GM18507 (cell line): ENCODE measurements around the gene STIMATE.

Experiments used
- DNase-seq: peaks from one replicate; pipeline ENCODE4 v3.0.0; 2011; ENCODE audit warnings: low read depth; ENCODE audit not compliant: insufficient read length; ENCODE audit errors: extremely low spot score
- FAIRE-seq: peaks from 2 replicates; lab custom pipeline; 2011; peaks lifted over from hg19 to GRCh38; lab: Jason Lieb, UNC

STIMATE gene

DNA sequence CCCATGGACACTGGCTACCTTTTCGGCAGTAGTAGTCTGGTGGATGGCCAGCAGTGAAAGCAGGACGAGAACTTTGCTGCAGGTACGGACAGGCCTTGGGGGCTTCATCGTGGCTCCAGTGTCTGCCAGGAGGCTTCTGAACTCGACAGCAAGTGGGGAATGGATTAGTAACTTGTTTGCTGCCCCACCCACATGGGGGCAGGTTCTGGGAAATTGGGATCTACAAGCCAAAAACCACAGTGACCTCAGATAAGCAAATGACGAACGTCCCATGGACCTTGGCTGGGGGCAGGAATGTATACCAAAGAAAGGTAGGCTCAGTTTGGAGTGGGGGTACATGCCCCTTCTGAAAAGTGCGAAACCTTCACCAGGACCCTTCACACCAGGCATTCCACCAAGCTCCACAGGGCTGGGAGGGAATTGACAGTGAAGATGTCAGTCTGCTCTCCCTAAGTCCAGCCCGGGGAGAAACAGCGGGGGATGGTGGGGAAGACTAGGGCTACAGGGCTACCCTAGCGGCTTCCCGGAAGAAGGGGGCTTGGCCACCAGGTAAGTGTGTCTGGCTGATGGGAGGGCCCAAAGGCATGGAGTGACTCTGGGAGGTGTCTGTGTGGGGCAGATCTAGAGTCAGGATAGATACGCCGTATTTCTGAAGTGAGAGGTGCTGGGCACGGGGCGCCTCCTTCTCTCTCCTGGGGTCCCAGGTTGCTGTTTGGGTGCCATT, 66.7 kb downstream of the STIMATE start, which contains the start of gene ITIH4:
ITIH4 (minus strand) TSS at position 138 of the 724 bp plus-strand sequence; CDS start at position 108, 30 bp downstream.
- DNase-seq (no peak), FAIRE-seq (no peak)

DNA sequence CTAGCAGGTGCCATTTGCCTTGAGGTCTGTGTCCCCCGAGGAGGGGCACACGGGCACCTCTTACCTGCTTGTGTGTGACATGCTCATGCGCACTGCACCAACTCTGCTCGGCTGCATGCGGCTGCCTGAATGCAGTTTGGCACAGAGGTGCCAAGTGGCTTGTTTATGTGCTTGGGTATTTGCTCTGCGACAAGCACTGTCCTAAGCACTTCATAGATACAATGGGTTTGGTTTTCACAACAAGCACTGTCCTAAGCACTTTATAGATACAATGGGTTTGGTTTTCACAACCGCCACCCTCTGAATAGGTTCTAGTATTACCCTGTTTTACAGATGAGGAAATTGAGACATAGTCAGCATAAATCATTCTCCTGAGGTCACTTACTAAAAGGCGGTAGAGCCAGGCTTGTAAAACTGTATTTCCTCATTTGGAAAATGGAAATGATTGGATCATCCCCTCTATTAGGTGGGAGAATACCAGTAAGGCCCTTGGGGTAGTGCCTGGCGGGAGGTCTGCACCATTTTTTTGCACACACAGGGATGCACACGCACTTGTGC, 67.4 kb downstream of the STIMATE start:
- DNase-seq (no peak), FAIRE-seq (no peak)

DNA sequence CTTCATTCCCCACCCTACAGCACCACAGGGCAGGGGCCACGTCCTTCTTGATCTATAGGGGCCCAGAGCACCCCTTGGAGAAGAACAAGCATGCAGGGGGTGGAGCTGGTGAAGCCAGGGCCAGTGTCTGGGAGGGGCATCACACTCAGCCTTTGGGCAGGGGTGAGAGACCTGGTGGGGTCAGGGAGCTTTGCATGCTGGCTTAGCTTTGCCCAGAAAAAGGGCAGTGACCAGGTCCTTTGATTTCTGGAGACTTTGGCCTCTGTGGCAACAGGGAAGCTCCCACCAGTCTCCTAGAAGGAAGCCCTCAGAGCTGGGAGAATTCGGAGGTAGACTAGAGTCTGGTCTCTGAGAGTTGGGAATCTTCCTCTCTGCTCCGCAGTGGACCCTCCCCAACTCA, 67.9 kb downstream of the STIMATE start:
- FAIRE-seq: no peak
- DNase-seq: no peak

DNA sequence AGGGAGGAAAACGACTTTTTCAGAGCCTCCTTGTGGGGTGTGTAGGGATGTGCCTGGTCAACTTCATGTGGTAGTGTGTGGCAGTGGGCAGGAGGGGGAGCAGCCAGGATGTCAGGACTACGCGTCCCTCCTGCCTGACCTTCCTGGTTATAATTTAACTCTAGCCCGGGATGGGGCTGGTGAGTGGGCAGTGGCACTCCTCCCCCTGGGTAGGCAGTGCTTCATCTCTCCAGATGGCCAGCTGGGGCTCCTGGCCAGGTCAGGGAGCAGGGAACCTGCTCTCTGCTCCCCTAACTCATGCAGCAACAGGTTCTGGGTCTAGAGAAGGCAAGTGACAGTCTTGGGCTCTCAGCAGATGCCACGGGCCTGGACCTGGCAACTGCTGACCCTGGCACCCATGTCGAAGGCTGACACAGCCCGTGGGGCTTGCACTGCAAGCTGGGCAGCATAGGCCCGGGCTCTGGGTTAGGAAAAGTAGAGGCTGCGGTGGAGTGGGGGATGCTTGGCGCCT, 69.4 kb downstream of the STIMATE start:
- no peak for FAIRE-seq

DNA sequence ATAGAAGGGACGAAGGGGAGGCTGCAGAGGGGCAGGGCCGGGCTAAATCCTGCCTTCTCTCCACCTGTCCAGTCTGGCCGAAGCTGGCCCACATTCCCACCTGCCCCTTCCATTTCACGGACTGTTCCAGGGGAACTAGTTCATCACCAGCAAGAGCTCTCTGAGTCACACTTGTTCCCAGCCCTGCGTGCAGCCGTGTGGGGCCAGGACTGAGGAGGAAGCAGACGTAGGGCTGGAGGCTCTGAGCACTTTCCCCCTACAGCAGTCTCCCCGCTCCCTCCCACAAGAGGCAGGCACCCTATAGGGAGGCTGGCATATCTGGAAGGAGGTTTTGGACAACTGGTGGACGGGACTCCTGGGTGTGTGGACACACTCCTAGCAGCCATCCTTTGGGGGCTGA, 69.9 kb downstream of the STIMATE start:
- DNase-seq (no peak), FAIRE-seq (no peak)

More for the DNA sequence above, 69.4 kb downstream of the STIMATE start:
- DNase-seq: no peak

GRCh38 chr3:52824037-52824436, 73.3 kb downstream of the STIMATE start:
- DNase-seq (no peak), FAIRE-seq (no peak)

DNA sequence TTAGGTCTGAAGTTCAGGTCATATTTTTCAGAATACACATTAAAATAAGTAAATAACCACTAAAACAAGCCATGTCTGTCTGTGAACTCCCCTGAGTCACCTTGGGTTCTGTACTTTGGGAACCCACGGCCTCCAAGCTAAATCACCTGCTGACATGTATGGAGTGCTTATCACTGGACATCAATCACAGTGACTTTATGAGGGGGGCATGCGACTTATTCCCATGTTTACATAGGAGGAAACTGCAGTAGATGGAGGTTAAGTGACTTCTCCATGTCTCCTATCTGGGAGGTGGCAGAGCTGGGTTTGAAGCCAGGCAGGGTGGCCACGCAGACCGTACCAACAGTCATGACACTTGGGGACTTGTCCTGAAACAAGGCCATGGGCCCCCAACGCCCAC, 75.0 kb downstream of the STIMATE start:
- FAIRE-seq (no peak), DNase-seq (no peak)

DNA sequence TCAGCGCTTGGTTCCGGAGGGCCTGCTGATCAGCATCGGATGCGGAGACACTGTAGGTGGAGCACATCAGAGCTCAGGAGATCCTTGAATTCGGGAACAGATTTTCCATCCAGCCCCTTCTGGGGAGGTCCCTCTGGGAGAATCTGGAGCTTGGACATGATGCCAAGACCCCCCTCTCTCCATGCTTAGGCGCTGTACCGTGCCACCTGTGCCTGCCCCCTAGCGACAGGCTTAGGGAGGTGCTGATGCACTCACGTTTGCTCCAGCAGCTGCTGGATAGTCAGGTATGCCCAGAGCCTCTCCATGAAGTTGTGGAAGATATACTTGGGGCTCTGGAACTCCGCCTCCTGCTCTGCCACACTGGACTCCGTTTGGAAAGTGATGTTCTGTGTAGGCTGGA, 76.6 kb downstream of the STIMATE start:
- FAIRE-seq (peak; percentile 21), DNase-seq (peak; percentile 25)

- FAIRE-seq: no peak
- no peak for DNase-seq
Measured at GRCh38 chr3:52819936-52820335, 77.4 kb downstream of the STIMATE start.

- no peak for FAIRE-seq
Measured at GRCh38 chr3:52817860-52818259, 79.5 kb downstream of the STIMATE start.

GRCh38 chr3:52817221-52817620, 80.1 kb downstream of the STIMATE start:
- DNase-seq (no peak), FAIRE-seq (no peak)

More at GRCh38 chr3:52817860-52818259, 79.5 kb downstream of the STIMATE start:
- no peak for DNase-seq

DNA sequence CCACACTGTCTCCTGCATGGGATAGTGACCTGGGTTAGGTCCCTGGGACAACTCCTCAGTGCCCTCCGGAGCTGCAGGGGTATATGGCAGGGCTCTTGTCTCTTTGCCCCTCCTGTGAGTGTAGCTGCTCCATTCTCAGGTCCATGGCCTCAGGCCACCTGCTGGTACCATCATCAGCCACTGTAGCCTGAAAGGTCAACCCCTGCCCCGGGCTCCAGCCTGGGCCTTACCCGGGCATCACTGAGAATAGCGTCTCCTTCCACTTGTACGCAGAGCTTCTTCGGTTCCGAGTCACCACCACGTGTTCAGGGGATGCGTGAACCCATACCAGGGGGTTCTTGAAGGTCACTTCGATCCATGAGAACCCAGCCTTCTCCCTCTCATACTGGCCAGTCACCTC, 80.7 kb downstream of the STIMATE start:
- FAIRE-seq (no peak), DNase-seq (no peak)

DNA sequence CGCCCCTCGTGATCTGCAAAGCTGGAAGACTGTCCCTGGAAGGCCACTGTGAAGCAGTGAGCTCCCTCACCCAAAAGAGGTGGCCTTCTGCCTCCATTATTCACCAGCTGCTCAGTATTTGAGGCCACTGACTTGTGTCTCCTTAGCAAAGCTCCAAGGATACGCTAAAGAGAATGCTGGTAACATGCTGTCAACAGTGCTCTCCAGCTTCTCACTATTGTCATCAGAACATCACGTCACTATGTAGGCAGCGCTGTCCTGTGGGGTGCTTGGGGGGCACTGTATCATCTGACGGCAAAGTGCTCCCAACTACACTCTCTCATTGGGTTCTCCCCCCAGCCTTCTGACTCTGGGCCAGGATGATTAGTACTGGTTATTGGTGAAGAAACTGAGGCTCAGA, 81.1 kb downstream of the STIMATE start:
- DNase-seq (no peak), FAIRE-seq (no peak)

GRCh38 chr3:52813810-52814209, 83.5 kb downstream of the STIMATE start:
- DNase-seq: no peak
- no peak for FAIRE-seq

DNA sequence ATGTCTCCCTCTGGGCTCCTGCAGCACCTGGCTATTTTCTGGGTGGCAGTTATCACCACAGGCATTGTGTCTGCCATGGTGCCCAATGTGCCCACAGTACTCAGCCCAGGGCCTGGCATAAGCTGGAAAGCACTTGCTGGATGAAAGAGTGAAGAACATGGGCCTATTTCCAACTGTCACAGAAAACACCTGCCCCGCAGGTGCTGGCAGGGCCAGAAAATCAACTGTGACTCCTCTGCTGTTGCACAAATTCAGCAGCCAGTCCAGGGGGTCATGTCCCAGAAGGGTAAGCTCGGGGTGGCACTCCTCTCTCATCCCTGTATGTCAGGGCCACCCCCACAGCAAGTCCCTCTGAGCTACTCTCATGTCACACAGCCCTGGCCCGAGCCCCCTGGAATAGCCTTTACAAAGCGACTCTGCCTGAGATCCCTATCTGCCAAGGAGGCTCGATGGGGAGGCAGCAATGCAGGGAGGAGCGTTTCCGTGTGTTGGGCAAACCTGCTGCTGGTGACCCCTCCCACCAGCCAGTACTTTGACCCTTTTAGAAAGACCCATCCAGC, 85.8 kb downstream of the STIMATE start:
- no peak for FAIRE-seq
- no peak for DNase-seq

DNA sequence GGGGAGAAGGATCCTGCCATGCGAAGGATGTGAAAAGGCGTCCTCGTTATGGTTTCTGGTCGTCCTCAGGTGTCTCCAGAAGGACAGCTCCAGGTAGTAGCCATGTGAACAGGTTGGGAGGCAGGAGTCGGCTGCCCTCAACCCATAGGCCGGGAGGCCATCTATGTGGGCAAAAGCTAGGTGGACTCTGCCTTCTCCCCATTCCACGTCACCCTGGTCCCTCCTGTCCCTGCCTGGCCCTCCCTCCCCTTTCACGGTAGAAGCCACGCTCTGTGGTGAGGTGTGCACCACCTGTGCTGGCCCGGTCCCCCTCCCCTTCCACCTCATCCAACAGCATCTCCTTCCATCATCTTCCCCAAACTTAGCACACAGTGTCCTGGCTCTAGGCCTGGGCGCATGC, 86.4 kb downstream of the STIMATE start:
- DNase-seq: no peak
- FAIRE-seq: no peak

- no peak for FAIRE-seq
Measured at GRCh38 chr3:52809662-52810377, 87.5 kb downstream of the STIMATE start.

GRCh38 chr3:52809149-52809548, 88.2 kb downstream of the STIMATE start:
- FAIRE-seq: no peak

More at GRCh38 chr3:52809662-52810377, 87.5 kb downstream of the STIMATE start:
- DNase-seq: no peak

GRCh38 chr3:52805270-52806039, 91.9 kb downstream of the STIMATE start:
- no peak for FAIRE-seq
- DNase-seq: no peak

More at GRCh38 chr3:52809149-52809548, 88.2 kb downstream of the STIMATE start:
- no peak for DNase-seq
